HG03558 (cell line): ENCODE measurements around the gene SUGP1.

ENCODE experiments used
- ATAC-seq: cut with Tn5 transposase; IDR thresholded peaks from one replicate; pipeline ENCODE4 v1.9.1; 2021; ENCODE audit warnings: moderate number of reproducible peaks; ENCODE audit not compliant: unreplicated experiment; ENCODE audit errors: extremely low read depth

SUGP1 gene

DNA sequence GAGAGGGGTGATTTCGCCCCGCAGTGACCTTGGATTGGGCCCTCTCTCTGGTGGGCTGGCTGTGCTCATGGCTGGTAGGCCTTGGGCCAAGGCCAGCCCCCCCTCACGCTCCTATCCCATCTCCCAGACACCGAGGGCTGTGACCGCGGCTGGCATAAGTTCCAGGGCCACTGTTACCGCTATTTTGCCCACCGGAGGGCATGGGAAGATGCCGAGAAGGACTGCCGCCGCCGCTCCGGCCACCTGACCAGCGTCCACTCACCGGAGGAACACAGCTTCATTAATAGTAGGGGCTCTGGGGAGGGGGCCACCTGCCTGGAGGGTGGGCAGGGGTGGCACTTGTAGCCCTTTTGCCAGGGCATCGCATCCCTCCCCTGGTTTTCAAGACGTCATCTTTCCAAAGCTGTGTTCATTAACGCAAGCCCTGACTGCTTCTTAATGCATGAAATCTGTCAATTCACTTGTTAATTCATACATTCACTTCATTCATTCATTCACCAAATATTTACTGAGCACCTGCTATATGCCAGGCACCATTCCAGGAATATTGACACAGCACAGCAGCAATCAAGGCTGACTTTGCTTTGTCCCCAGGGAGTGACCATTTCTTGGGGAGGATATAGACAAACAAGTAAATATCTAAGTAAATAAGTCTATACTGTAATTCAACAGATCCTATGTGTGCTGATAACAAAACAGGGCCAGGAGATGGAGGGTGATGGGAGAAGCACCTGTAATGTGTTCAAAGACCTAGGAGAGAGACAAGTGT lies 82.0 kb downstream of the SUGP1 start:
- no peak for ATAC-seq

DNA sequence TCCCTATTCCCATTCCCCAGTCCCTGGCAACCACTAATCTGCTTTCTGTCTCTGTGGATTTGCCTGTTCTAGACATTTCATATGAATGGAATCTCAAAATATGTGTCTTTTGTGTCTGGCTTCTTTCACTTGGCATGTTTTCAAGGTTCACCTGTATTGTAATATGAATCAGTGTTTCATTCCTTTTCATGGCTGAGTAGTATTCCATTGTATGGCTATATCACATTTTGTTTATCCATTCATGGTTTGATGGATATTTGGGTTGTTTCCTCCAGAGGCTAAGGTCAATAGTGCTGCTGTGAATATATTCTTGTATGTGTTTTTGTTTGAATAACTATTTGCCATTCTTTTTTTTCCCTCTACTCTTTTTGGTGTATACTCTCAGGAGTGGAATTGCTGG lies 84.1 kb downstream of the SUGP1 start:
- ATAC-seq: no peak

DNA sequence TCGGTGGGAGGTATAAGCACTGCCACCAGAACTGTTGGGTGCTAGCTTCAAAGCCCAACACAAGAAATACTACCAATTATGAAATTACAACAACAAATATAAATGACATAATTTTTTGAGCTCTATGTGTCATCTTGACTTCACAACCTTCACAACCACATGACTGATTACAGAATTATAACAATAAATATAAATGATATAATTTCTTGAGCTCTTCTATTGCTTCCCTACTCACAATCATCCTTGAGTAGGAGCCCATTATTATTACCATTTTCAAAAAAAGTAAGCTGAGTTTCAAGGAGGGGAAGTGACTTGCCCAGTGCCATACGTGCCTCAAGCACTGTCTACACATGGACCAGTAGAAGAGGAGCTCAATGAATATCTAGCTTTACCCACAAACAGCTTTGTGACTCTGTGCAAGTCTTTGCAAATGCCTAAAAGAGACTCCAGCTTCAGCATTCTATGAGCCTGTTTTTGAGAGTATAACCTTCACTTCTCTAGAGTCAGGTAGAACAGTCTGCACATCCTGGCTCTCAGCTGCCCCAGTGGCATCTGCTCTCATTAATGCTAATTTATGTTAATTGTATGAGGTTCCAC lies 86.0 kb downstream of the SUGP1 start:
- ATAC-seq: no peak

DNA sequence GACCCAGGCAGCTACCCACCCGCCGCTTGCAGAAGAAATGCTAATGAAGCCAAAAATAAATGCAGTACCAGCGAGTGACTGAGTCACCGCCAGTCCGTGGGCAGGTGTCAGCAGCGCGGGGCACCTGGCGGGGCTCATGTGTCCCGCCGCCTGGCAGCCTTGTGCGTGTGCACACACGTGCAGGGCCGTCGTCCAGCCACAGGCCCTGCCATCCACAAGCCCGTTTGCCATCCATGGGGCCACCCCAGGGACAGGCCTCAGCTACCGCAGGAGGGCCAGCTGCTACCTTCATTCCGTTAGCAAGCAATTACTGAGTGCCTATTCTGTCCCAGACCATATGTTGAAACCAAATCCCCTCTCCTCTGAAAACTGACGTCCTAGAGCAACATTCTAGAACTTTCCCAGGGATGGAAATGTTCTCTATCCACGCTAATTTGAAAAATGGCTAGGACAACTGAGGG lies 88.0 kb downstream of the SUGP1 start:
- ATAC-seq: no peak

DNA sequence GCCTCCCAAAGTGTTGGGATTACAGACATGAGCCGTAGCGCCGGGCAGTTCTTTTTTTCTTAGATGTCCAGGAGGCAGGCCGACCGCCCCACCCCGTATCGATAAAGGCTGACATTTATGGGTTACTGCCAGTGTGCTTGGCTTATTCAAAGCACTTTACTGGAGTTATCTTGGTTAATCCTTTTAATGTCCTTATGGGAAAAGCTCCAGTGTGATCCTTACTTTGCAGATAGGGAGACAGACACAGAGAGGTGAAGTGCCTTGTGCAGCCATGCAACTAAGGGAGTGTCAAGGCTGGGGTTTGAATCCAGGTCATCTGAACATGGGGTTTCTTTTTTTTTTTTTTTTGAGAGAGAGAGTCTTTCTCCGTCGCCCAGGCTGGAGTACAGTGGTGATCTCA lies 89.3 kb downstream of the SUGP1 start:
- no peak for ATAC-seq

GRCh38 chr19:19229701-19230100 lies 90.6 kb downstream of the SUGP1 start:
- no peak for ATAC-seq

DNA sequence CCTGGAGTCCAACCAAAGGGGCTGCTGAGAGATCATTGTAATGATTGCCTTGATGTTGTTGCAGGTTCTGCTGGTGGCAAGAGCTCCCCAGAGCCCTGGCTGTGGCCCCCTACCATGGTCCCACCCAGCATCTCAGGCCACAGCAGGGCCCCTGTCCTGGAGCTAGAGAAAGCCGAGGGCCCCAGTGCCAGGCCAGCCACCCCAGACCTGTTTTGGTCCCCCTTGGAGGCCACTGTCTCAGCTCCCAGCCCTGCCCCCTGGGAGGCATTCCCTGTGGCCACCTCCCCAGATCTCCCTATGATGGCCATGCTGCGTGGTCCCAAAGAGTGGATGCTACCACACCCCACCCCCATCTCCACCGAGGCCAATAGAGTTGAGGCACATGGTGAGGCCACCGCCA lies 93.1 kb downstream of the SUGP1 start:
- ATAC-seq: no peak

GRCh38 chr19:19226663-19227062 lies 93.6 kb downstream of the SUGP1 start:
- no peak for ATAC-seq

DNA sequence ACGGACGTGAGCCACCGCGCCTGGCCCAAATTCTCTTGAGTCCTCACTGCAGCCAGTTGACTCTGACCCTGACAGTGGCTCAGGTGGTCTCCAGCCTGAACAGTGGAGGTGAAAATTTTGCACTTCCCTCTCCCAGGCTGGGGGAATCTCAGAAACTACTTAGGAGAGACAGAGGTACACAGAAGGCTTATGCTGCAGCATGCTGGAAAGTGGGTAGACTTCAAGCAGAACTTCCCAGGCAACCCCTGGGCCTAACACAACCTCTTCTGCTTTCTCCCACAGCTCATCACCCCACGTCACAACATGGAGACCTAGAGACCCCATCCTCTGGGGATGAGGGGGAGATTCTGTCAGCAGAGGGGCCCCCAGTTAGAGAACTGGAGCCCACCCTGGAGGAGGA lies 94.1 kb downstream of the SUGP1 start:
- ATAC-seq: no peak
